Brain pericyte (primary cell): ENCODE measurements around the gene RANGRF.
"Not testable (repeated sequence)": the region's sequence is repeated elsewhere in the genome, so short reads cannot be mapped to it uniquely, and the experiment has no call there.

Source experiments
- DNase-seq: peaks from one replicate; pipeline ENCODE4 v3.0.0-alpha.2; 2012; ENCODE audit warnings: low read depth, low spot score

RANGRF gene, protein sequence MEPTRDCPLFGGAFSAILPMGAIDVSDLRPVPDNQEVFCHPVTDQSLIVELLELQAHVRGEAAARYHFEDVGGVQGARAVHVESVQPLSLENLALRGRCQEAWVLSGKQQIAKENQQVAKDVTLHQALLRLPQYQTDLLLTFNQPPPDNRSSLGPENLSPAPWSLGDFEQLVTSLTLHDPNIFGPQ

DNA sequence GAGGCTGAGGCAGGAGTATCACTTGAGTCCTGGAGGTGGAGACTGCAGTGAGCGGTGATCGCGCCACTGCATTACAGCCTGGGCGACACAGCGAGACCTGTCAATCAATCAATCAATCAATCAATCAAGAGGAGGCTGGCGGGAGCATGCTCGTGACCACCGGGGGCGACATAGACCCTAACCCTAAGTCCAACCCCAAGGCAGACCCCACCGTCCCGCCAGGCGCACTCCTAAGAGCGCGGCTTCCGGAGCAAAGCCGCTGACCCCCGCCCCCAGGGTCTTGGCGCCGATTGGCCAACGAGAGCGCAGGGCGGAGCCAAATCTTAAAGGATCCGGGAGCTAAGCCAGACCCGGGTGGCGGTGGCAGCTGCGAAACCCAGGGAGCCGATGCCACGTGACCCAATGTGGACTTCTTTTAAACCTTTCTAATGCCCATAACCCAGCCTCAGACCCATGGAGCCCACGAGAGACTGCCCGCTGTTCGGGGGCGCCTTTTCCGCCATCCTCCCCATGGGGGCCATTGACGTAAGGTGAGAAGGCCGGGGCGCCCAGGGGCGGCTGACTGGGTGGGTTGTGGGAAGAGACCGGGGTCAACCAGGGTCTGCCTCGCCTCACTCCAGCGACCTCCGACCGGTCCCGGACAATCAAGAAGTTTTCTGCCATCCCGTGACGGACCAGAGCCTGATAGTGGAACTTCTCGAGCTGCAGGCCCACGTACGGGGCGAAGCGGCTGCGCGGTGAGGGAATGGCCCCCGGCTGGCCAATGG is at the start of gene RANGRF:
RANGRF (plus strand) TSS at position 335 of the 767 bp plus-strand sequence; CDS start at position 454, 119 bp downstream.
- DNase-seq, result peak; percentile 49

DNA sequence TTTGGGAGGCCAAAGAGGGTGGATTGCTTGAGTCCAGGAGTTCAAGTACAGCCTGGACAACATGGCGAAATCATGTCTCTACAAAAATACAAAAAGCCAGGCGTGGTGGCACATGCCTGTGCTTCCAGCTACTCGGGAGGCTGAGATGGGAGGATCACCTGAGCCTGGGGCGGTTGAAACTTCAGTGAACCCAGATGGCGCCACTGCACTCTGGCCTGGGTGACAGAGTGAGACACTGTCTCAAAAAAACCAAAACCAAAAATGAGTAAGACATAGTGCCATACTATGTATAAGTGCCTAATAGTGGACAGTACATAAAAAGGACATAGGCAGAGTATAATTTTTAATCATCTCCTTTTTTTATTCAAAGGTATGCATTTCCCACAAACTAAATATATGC is 44.6 kb upstream of the RANGRF start:
- no peak for DNase-seq

DNA sequence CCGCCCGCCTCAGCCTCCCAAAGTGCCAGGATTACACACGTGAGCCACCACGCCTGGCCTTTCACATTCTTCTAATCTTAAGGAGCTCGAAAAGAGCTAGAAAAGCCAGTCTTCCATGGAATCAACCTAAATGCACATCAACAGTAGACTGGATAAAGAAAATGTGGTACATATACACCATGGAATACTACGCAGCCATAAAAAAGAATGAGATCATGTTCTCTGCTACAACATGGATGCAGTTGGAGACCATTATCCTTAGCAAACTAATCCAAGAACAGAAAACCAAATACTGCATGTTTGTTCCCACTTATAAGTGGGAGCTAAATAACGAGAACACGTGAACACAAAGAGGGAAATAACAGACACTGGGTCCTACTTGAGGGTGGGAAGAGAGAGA is 43.7 kb upstream of the RANGRF start:
- DNase-seq, result no peak

DNA sequence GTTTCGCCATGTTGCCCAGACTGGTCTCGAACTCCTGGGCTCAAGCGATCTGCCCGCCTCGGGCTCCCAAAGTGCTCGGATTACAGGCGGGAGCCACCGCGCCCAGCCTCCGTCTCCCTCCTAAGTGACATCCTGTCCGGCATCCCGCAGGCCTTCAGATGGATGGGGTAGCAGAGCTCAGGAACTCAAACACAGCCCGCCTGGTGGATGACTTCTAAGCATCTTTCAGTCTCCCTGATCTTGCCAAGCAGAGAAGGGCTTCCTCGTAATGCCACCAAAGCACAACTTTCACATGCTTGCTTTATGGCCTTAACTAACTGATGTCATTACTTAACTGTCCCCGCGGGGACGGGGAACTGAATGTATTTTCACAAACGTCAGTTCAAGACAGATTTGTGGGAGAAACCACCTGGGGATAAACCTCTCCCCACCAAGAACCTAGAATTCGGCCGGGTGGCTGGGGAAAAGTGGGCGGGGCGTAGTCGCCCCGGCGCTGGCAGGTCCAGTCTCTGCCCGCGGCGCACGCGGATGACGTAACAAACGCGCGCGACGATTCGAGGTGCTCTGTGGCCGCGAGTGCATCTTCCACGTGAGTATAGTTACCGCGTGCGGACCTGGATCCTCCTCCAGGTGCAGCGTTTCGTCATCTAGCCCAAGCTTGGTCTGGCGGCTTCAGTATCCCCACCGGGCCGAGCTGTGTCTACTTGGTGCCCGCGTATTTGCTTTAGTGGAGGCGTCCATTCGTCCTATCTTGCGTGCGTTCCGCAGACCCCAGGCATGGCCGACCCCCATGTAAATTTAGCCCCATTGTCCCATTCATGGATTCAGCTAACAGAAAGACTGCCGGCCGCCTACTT is 39.5 kb upstream of the RANGRF start, which contains the start of gene PFAS:
PFAS (plus strand) TSS at position 539 of the 857 bp plus-strand sequence. CDS start 4,649 bp downstream, outside the sequence.
- peak; percentile 62 for DNase-seq

DNA sequence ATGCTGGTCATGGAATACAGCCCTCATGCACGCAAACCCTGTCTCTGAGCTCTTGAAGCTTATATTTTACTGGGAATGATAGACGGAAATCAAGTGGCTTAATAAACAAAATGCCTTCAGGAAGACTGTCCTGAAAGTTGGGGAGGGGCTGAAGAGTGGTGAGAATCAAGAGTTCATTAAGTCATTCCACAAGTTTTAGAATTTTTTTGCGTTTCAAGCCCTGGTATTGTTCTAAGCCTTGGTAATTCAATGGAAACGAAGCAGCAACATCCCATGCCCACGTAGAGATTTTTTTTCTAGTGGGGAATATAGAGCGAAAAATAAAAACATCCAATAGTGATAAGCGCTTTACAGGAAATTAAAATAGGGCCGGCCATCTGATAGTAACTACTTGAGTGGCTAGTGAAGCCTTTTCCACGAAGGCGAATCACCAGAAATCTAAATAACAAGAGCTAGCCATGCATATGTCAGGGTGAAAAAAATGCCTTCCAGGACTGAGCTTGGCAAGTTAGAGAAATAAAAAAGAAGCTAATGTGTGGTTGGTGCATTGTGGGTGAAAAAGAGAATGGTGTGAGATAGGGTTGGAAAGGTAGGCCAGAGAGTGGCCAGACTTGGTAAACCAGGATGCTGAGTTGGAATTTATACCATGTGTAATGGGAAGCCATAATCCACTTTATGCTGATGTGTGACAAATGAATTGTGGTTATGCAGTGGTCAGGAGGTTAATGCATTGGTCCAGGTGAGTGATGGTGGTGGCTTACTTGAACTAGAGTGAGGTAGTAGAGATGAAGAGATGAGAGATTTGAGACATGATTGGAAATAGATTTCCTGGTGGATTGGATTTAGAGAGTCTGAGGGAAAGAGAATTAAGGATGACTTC is 38.6 kb upstream of the RANGRF start:
- no peak for DNase-seq

DNA sequence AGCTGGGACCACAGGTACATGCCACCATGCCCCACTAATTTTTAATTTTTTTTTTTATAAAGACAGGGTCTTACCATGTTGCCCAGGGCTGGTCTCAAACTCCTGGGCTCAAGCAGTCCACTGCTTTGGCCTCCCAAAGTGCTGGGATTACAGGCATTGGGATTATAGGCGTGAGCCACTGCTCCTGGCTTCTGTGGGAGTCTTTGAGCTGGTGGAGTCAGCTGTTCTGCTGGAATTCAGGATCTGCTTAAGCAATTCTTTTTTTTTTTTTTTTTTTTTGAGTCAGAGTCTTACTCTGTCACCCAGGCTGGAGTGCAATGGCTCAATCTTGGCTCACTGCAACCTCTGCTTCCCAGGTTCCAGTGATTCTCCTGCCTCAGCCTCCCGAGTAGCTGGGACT is 37.1 kb upstream of the RANGRF start:
- DNase-seq, result not testable (repeated sequence)

DNA sequence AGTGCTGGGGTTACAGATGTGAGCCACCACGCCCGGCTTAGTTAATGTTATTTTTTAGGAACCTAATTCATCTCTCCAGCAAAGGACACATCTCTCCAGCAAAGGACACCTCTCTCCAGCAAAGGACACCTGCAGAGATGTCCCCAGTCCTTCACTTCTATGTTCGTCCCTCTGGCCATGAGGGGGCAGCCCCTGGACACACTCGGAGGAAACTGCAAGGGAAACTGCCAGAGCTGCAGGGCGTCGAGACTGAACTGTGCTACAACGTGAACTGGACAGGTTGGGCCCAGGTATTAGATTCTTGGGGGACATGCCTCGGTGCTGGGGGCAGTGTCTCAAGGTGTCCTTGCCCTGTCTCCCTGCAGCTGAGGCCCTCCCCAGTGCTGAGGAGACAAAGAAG is 34.7 kb upstream of the RANGRF start:
- DNase-seq, result no peak

- DNase-seq, result no peak
Measured at GRCh38 chr17:8254881-8255280, 33.6 kb upstream of the RANGRF start.

GRCh38 chr17:8255499-8255898 is 33.0 kb upstream of the RANGRF start:
- DNase-seq, result no peak

DNA sequence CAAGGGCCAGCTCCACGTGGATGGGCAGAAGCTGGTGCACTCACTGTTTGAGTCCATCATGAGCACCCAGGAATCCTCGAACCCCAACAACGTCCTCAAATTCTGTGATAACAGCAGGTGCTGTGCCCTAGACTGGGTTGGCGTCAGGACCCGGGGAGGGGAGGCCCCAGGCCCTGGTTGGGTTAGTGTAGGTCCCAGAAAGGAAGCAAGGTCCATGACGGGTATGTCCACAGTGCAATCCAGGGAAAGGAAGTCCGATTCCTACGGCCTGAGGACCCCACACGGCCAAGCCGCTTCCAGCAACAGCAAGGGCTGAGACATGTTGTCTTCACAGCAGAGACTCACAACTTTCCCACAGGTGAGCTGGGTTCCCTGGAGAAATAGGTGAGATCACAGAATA is 32.2 kb upstream of the RANGRF start:
- no peak for DNase-seq

GRCh38 chr17:8256691-8257090 is 31.8 kb upstream of the RANGRF start:
- no peak for DNase-seq

- no peak for DNase-seq
Measured at GRCh38 chr17:8257801-8258200, 30.7 kb upstream of the RANGRF start.

DNA sequence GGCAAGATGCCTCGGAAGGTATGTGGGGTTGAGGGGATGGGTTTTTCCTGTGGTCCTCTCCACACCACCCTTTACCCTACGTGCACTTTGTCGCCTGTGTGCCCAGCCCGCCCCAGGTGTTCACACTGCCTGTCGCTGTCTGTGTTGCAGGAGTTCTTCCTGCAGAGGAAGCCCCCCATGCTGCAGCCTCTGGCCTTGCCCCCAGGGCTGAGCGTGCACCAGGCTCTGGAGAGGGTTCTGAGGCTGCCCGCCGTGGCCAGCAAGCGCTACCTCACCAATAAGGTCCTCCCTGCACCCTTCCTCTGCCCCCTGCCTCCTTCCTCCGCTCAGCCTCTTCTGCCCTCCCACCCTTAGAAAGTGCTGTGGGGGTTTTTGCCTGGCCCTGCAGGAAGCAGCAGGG is 24.1 kb upstream of the RANGRF start:
- DNase-seq, result no peak

DNA sequence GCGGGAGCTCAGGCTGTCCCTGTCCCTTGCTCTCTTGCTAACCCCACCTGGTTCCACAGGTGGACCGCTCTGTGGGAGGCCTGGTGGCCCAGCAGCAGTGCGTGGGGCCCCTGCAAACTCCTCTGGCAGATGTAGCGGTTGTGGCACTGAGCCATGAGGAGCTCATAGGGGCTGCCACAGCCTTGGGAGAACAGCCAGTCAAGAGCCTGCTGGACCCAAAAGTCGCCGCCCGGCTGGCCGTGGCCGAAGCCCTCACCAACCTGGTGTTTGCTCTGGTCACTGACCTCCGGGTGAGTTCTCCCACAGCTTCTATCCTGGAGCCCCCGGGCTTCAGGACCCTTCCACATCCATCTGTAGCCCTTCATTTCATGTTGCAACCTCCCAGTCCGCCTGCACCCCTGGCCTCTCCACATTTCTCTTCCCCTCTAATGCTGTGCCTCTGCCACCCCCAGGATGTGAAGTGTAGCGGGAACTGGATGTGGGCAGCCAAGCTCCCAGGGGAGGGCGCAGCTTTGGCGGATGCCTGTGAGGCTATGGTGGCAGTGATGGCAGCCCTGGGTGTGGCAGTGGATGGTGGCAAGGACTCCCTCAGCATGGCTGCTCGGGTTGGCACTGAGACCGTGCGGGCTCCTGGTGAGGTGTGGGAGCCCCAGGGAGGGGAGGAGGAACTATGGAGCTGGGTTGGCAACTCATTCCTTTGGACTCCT is 23.5 kb upstream of the RANGRF start:
- DNase-seq, result no peak

DNA sequence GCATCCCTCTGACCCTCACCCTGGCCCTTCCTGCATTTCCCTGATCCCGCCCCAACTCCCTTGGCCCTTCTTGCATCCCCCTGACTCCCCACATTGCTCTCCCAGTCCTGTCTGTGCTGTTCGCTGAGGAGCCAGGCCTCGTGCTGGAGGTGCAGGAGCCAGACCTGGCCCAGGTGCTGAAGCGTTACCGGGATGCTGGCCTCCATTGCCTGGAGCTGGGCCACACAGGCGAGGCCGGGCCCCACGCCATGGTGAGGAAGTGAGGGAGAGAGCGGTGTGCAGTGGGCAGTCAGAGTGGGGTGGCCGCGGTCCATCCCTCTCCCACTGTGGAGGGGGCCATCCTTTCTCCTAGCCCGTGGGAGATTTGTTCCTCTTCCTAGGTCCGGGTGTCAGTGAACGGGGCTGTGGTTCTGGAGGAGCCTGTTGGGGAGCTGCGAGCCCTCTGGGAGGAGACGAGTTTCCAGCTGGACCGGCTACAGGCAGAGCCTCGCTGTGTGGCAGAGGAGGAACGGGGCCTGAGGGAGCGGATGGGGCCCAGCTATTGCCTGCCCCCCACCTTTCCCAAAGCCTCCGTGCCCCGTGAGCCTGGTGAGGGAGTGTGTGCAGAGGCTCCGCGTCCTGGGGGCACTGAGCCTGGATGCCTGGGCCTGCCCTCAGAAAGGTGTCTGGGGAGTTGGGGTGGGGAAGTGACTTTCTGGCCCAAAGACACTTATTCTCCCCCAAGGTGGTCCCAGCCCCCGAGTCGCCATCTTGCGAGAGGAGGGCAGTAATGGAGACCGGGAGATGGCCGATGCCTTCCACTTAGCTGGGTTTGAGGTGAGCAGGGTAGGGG is 21.6 kb upstream of the RANGRF start:
- no peak for DNase-seq

GRCh38 chr17:8267480-8268147 is 20.9 kb upstream of the RANGRF start:
- no peak for DNase-seq

GRCh38 chr17:8268550-8269298 is 19.7 kb upstream of the RANGRF start:
- DNase-seq, result no peak

DNA sequence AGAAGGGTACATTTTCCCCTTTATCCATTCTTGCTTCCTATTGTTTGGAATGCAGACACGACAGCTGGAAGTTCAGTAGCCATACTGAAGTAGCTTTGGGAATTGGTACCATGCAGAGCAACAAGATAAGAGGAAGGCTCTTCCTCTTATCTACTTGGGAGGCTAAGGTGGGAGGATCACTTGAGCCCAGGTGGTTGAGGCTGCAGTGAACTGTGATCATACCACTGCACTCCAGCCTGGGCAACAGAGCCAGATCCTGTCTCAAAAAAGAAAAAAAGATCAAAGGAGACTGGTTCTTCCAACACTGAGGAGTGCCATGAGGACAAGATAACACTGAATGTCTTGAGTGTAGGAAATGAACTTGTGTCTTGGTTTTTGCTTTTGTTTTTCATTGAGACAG is 16.0 kb upstream of the RANGRF start:
- DNase-seq, result no peak
